A172 (cell line): ENCODE results near the gene LRGUK. TPM values are rescaled to one million over a fixed set of nuclear protein-coding genes. Genes with fewer than 3 reads are reported as not detected.
"Not testable (repeated sequence)": the region's sequence is repeated elsewhere in the genome, so short reads cannot be mapped to it uniquely, and the experiment has no call there.

Source experiments
- DNase-seq: peaks from one replicate; pipeline ENCODE4 v3.0.0-alpha.2; 2015; ENCODE audit warnings: low spot score
- total RNA-seq: library from RNA; depleted of rRNA; stranded (reverse); fragments of >200 nt; shearing (Covaris generic); gene quantifications from 2 replicates; pipeline ENCODE4 v1.2.3, GENCODE V29; 2014

Gene LRGUK
- total RNA-seq, 1 experiment from 2014 or later, result 0.10 TPM

DNA sequence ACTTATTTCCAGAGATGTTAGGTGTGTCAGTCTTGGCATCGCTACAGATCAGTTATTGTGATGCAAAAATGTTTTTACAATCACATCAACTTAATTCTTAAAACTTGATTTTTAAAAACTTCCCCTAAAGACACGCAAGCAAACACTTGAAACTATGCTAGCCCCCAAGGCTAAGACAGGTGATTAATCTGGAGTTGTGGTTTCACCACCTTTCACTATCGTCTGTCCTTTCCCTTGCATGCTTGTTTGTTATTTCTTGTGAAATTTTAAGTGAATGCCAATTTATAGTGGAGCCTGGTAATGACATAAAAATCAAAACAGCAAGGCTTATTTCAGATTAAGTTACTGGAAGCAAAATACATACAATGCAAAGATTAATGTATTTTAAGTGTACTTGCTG lies 119.2 kb downstream of the LRGUK start:
- DNase-seq, result no peak

DNA sequence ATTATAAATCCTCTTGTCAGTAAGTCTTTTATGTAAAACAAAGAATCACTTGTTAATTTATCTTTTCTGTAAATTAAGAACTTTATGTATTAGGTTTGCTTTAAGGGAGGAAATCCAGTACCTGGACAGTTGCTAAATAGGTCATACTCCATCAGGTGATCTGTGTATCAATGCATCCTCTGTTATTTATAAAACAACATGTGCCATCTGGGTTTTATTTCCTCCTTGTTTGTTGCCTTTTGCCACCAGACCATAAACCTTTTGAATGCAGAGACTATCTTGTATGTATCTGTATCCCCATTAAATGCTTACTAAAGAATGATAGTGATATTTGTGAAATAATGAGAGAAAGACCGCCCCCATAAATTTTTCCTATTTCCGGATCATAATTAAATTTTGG lies 119.6 kb downstream of the LRGUK start:
- no peak for DNase-seq

DNA sequence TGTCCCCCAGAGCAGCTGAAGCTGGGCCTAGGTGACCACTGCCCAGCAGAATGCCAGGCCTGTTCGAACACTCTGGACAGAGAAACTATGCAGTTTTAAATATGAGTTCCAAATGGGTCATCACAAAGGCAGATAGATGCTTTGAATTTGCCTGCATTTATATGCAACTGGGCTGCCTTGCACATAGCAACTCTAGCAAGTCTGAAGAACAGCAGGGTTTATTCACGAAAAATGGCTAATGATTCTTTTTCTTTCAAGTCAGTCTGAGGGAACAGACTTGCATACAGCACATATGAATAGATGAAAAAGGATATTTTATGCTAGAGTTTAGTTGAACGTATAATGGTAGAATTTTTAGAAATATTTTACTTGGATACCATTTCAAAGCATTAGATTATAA lies 121.1 kb downstream of the LRGUK start:
- no peak for DNase-seq

GRCh38 chr7:134254311-134254710 lies 127.2 kb downstream of the LRGUK start:
- no peak for DNase-seq

GRCh38 chr7:134255814-134256213 lies 128.7 kb downstream of the LRGUK start:
- no peak for DNase-seq

- DNase-seq, result no peak
Measured at GRCh38 chr7:134262322-134262721, 135.2 kb downstream of the LRGUK start.

DNA sequence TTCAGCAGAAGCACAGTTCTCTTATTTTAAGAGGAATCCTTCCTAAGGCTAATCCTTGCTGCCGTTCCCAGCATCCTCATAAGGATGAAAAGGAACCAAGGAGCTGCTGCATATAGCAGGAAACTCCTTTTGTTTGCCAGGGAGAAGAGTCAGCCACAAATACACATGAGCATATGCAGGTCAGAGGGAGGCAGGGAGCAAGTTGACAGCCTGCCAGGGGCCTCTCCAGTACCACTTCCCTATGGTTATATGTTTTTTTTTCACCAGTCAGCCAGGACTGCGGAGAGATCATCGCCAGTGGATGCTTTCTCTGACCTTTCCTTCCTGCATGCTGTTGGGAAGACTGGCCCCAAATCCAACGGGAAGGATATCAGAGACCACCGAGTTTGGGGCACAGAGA lies 149.8 kb downstream of the LRGUK start:
- DNase-seq, result no peak

GRCh38 chr7:134278502-134279153 lies 151.5 kb downstream of the LRGUK start:
- DNase-seq, result no peak

GRCh38 chr7:134279336-134279735 lies 152.2 kb downstream of the LRGUK start:
- DNase-seq, result no peak

- DNase-seq, result no peak
Measured at GRCh38 chr7:134279898-134280297, 152.8 kb downstream of the LRGUK start.

GRCh38 chr7:134280508-134280907 lies 153.4 kb downstream of the LRGUK start:
- DNase-seq, result no peak

- DNase-seq, result no peak
Measured at GRCh38 chr7:134284011-134284410, 156.9 kb downstream of the LRGUK start.

GRCh38 chr7:134284952-134285351 lies 157.8 kb downstream of the LRGUK start:
- no peak for DNase-seq

- no peak for DNase-seq
Measured at GRCh38 chr7:134287916-134288659, 160.9 kb downstream of the LRGUK start.

- no peak for DNase-seq
Measured at GRCh38 chr7:134289423-134289822, 162.3 kb downstream of the LRGUK start.

DNA sequence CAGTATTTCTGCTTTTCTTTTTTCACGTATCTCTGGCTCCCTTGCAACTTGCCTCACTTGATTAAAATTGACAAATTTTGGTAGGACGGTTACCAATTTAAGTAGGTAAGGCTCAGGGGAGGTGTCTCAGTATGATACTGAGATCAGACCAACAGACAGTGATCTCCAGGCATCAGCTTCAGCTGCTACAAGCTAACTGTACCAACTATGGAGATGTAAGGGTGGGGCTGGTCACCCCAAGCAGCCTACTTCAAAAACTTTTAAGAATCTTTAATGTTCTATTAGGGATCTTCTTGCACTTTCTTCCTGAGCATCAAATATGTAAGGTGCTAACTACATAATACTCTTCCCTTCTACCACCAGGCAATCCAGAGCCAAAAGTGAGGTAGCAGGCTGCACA lies 162.7 kb downstream of the LRGUK start:
- DNase-seq, result no peak

- peak; percentile 2 for DNase-seq
Measured at GRCh38 chr7:134290286-134290685, 163.1 kb downstream of the LRGUK start.

- DNase-seq, result no peak
Measured at GRCh38 chr7:134293002-134293740, 166.0 kb downstream of the LRGUK start.

- DNase-seq, result not testable (repeated sequence)
Measured at GRCh38 chr7:134295982-134296381, 168.8 kb downstream of the LRGUK start.

DNA sequence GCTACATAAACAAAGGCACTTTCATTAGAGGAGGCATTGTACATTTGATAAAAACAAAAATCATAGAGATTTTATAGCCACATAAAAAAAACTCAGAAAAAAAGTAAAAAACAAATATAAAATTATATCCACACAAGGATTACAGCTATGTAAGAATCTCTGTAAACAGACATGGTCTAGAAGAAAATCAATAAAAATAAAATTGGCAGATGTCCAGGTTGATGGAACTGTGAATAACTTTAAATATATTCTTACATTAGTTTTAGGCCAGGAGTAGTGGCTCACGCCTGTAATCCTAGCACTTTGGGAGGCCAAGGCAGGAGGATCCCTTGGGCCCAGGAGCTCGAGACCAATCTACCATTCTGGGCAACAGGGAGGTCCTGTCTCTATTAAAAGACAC lies 170.3 kb downstream of the LRGUK start:
- no peak for DNase-seq

GRCh38 chr7:134298902-134299683 lies 172.0 kb downstream of the LRGUK start:
- no peak for DNase-seq

- no peak for DNase-seq
Measured at GRCh38 chr7:134300988-134301387, 173.8 kb downstream of the LRGUK start.
